ENCODE measurements around the gene MAN2A2. TPM values are rescaled to one million over a fixed set of nuclear protein-coding genes. Genes with fewer than 3 reads are reported as not detected.

The MAN2A2 gene
- total and polyA plus RNA-seq, 2 of the 8 experiments (the other 6 are each of a cell fraction or from before 2014, with no cell fraction given) = 23.1 to 29.7 TPM

DNA sequence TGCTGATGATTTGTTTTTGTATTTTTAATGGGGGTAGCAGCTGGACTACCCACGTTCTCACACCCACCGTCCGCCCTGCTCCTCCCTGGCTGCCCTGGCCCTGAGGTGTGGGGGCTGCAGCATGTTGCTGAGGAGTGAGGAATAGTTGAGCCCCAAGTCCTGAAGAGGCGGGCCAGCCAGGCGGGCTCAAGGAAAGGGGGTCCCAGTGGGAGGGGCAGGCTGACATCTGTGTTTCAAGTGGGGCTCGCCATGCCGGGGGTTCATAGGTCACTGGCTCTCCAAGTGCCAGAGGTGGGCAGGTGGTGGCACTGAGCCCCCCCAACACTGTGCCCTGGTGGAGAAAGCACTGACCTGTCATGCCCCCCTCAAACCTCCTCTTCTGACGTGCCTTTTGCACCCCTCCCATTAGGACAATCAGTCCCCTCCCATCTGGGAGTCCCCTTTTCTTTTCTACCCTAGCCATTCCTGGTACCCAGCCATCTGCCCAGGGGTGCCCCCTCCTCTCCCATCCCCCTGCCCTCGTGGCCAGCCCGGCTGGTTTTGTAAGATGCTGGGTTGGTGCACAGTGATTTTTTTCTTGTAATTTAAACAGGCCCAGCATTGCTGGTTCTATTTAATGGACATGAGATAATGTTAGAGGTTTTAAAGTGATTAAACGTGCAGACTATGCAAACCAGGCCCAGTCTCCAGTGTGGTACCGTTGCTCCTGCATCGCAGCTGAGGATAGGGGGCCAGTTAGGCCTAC, 20.1 kb upstream of the MAN2A2 start:
- Histone ChIP-seq H2AFZ (ENCODE audit: low read length) (no peak overlapping the region), H3K14ac (ENCODE audit: insufficient read length) (no peak overlapping the region), H2BK5ac (ENCODE audit: low read depth, low read length) (peak overlapping the region; percentile 16; the same call in 1 of the 2 replicates), H4K91ac (replicated peaks; ENCODE audit: insufficient read length, low read length) (no peak overlapping the region), H3K36me3 (ENCODE audit: control insufficient read depth in 2 of 4, insufficient read depth in 4 of 4, low read length in 3 of 4) (peaks cover 5 to 12% (median 7%) of the 10 kb centered on the region in 4 experiments; a peak in 4 of 8 replicates), H2BK120ac (replicated peaks; ENCODE audit: low read depth, low read length) (no peak overlapping the region), H4K8ac (ENCODE audit: extremely low read depth, insufficient read depth, low read length) (no peak overlapping the region; the same call in none of the 2 replicates), H4K20me1 (replicated peaks in 1 of 2; ENCODE audit: control insufficient read depth in 1 of 2, insufficient read depth in 2 of 2, low read length in 2 of 2) (peaks cover 0 to 3% of the 10 kb centered on the region in 2 experiments), H3K27me3 (replicated peaks in 1 of 4; ENCODE audit: control insufficient read depth in 3 of 4, extremely low read depth in 1 of 4, insufficient read depth in 3 of 4, low read length in 3 of 4) (no peaks in the 10 kb centered on the region), H3K4ac (replicated peaks; ENCODE audit: insufficient read length, low read depth, low read length) (peak overlapping the region; percentile 22), H3K23ac (ENCODE audit: insufficient read length) (no peak overlapping the region), H3K79me2 (ENCODE audit: control insufficient read depth in 1 of 2, insufficient read depth in 2 of 2, low read length in 2 of 2) (no peaks in the 10 kb centered on the region), H3K79me1 (ENCODE audit: low read depth, low read length) (no peaks in the 10 kb centered on the region; the same call in 1 of the 2 replicates), H2BK15ac (ENCODE audit: low read length) (peak overlapping the region; percentile 72; the same call in 1 of the 2 replicates), H3K56ac (replicated peaks; ENCODE audit: insufficient read length, low read depth, low read length) (no peak overlapping the region), H3K27ac (ENCODE audit: low read depth, low read length) (no peak overlapping the region; the same call in 1 of the 2 replicates), H3K23me2 (ENCODE audit: low read depth, low read length) (peaks cover 1% of the 10 kb centered on the region; the same call in 1 of the 2 replicates), H3K4me2 (ENCODE audit: insufficient read depth in 1 of 2, low read depth in 2 of 2, low read length in 2 of 2) (no peak overlapping the region; a peak in 1 of 4 replicates), H3K9me3 (ENCODE audit: insufficient read depth in 2 of 2, low read depth in 1 of 2, low read length in 1 of 2) (no peaks in the 10 kb centered on the region), H3K4me3 (ENCODE audit: extremely low read depth in 1 of 4, insufficient read depth in 2 of 4, low read depth in 3 of 4, low read length in 4 of 4) (no peak overlapping the region), H2BK12ac (ENCODE audit: low read depth, low read length) (peak overlapping the region; percentile 29; the same call in 1 of the 2 replicates), H4K5ac (ENCODE audit: insufficient read length, low read depth, low read length) (peak overlapping the region; percentile 0), H2BK20ac (ENCODE audit: low read length) (no peak overlapping the region), H3K4me1 (replicated peaks in 1 of 4; ENCODE audit: control insufficient read depth in 3 of 4, insufficient read depth in 4 of 4, low read length in 3 of 4) (peaks cover 0 to 21% (median 15%) of the 10 kb centered on the region in 4 experiments; a peak in 6 of 7 replicates), H3K18ac (ENCODE audit: extremely low read depth, low read length) (no peak overlapping the region), H2AK5ac (ENCODE audit: low read depth, low read length) (no peak overlapping the region), H3K9ac (replicated peaks in 1 of 4; ENCODE audit: extremely low read depth in 1 of 4, low read depth in 3 of 4, low read length in 3 of 4) (no peak overlapping the region; a peak in 1 of 7 replicates)
- WGBS, 2 experiments (ENCODE audit: extremely low coverage in 1 of 2, insufficient coverage in 1 of 2, insufficient read length in 1 of 2, insufficient replicate concordance in 2 of 2, low coverage in 1 of 2, low lambda C conversion rate in 2 of 2, missing lambda C conversion rate in 1 of 2) = 87% methylated on average over 13 of the region's 13 CpGs; no CpG with 5 or more reads in 1 of the 2 experiments
- DNase-seq (ENCODE audit: low read depth in 1 of 2, low spot score in 2 of 2) (no peak), FAIRE-seq (no peak)
- ChIA-PET POLR2A (ENCODE audit: partially characterized antibody) (interaction anchor here (0.9 to 4.7 kb wide), 7 partner anchors 9 to 43 kb away, joined by 3 to 22 read pairs (median 8); partner anchors contain the start of genes FURIN and MAN2A2), CTCF (ENCODE audit: partially characterized antibody) (interaction anchor here (1.2 to 5.5 kb wide), 7 partner anchors 9 to 65 kb away, joined by 3 to 125 read pairs (median 5); partner anchors contain the start of genes HDDC3, MAN2A2 and UNC45A)
- TF ChIP-seq JUN (IDR thresholded peaks at IDR 0.05; ENCODE audit: low read depth, low read length) (no peak), PHF8 (conservative IDR thresholded peaks at IDR 0.05; ENCODE audit: low read depth, low read length) (no peak), KDM4A (IDR thresholded peaks at IDR 0.05; ENCODE audit: low read depth, low read length, severe bottlenecking) (no peak), SP2 (IDR thresholded peaks at IDR 0.05; ENCODE audit: low read length) (no peak), TCF12 (IDR thresholded peaks at IDR 0.05; ENCODE audit: low read depth, low read length) (no peak), RNF2 (IDR thresholded peaks at IDR 0.05; ENCODE audit: borderline replicate concordance, low read depth, low read length, missing control alignments, poor library complexity, severe bottlenecking) (no peak), YY1 (IDR thresholded peaks at IDR 0.05; ENCODE audit: low read depth, low read length) (no peak), SAP30 (IDR thresholded peaks at IDR 0.05; ENCODE audit: insufficient read depth, insufficient replicate concordance, low read length) (no peak), TAF7 (optimal IDR thresholded peaks at IDR 0.05; ENCODE audit: borderline replicate concordance, low read depth, low read length) (no peak), CHD2 (IDR thresholded peaks at IDR 0.05; ENCODE audit: low read length) (no peak), CHD1 (IDR thresholded peaks at IDR 0.05; ENCODE audit: low read depth, low read length) (no peak)
